Right ventricle myocardium superior (tissue), 1 donor: ENCODE measurements around the gene OLIG3. TPM values are rescaled to one million over a fixed set of nuclear protein-coding genes. Genes with fewer than 3 reads are reported as not detected.

Source experiments
- ATAC-seq: fragments of 200-7000 bp; cut with Tn5 transposase; one replicate; pipeline ENCODE4 v1.9.1; 2020; ENCODE audit warnings: mild to moderate bottlenecking; ENCODE audit not compliant: poor library complexity
- DNase-seq: peaks from one replicate; pipeline ENCODE4 v3.0.0-alpha.2; 2020
- intact Hi-C: fragments of 100-400 bp; cut with DNase I; formaldehyde crosslinking; loops from one replicate; pipeline ENCODE4 v1.11.2; 2022
- total RNA-seq: library from RNA; stranded (reverse); fragmentation: NEBNext Ultra II Directional; extraction: Animal tissue kit (Norgen Biotek cat#: 25700); gene quantifications from one replicate; pipeline ENCODE4 v1.2.1, GENCODE V29; 2021
- donor health status: DM: no; HTN: yes; CAD: no; lungs with severe emphysema.

Gene OLIG3
- total RNA-seq, 1 donor from 2014 or later: not detected

DNA sequence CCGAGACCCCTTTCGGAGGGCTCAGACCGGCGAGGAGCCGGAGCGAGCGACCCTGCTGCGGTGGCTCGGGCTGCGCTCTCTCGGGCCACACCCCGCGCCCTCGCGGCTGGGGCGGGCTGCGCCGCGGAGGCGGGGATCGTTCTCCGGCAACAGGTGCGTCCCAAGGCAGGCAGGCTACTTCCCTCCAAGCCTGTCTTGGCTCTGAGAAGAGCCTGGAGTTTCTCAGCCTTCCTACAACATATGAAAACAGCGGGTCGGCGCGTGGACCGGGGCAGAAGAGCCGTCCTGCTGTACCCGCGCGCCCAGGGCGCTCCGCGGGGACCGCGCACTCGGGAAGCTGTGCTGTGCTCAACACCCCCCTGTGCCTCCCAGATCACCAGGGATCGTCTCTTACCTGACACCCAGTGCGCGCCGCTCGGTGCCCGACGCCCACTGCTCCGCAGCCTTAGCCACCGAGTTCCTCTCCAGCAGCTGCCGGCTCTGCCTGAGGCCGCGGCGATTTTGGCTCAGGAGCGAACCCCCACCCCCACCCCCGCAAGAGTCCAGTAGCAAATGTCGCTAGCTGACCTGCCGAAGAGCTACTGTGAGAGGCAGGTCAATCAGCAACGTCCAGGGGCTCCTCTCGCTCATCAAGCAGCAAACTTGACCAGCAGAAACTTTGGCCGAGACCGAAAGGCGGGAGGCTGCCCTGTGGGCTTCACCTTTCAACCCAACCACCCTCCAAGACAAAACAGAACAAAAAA is 3.7 kb upstream of the OLIG3 start:
- intact Hi-C loops: no loop called here
- no peak for ATAC-seq
- DNase-seq: no peak

DNA sequence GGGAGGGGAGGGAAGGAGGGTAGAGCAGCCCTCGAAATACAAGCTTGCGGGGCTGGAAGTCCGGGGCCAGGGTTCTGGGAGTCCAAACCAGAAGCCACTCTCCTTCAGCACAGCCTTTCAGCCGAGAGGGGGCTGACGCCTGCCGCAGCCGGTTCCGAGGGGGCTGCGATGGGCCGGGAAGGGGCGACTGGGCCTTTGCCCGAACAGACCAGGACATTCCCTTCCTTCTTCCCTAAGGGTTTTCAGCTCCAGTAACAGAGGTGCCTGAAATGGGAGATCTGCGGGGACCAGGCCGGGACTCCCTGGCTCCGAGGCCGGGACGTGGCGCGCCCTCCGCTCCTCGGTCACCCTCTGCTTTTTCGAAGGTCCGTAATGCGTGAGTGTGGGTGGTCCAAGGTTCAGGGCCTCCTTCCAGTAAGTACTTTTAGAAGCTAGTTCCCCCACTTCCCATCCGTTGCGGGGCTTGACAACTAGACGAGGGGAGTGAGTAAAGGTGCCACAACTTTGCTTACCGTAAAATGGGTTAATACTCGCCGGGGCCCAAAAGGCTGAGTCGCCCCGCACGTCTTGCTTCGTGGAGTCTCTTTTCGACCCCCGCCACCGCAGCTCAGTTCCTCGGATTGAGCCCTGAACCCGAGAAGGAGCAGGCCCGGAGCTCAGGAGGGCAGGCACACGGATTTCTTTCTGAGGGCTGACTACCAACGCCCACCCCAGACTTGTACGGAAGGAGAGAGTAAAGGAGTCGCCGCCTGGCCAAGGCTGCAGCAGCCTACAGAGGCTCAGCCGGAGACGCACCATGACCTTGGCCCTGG is 2.9 kb upstream of the OLIG3 start:
- DNase-seq (no peak), ATAC-seq (no peak)
- intact Hi-C loops: no loop called here

DNA sequence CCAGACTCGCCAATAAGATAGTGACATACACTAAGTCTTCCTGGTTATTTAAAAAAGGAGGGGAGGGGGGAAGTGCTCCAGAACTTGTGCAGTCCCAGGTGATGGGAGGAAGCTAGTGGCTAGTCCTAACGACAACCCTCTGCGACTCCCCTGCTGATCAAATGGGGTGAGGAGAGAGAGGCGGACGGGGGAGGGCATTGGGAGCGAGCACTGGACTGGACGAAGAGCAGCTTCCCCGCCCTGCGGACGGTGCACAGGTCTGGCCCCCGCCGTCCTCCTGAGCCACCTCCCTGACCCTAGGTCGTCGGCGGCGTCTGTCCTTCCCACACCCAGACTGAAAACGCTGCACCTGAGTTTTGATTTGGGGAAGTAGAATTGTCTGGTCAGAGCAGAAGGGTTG is 2.2 kb upstream of the OLIG3 start:
- intact Hi-C loops: no loop called here
- DNase-seq: no peak
- ATAC-seq: no peak

DNA sequence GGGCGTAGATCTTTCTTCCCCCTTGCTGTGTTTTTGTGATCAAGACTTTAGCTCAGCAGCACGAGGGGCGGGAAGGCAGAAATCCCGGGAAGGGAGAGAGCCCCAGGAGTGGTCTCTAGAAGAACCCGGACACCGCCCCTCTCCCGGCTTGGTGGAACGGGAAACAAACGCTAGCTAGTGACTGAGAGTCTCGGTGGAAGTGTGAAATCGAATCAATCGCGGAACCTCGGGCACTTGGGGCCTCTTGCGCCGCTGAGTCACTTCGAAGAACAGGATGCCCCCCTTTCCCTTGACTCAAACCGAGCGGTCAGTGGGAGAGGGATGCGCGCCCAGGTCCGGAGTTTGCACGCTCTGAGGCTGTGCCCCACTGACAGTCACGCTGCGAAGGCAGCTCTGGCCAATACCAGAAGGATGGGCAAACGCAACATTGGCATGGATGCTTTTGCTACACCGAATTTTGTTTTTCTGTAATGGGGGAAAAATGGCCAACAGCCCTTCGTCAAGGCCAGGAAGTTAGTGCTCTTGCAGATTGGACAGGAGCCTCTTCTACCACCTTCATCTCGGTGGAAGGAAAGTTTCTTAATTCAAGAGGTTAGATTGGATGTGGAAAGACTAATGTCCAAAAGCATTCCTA is 1.6 kb upstream of the OLIG3 start:
- ATAC-seq (no peak), DNase-seq (no peak)
- intact Hi-C loops: no loop called here

DNA sequence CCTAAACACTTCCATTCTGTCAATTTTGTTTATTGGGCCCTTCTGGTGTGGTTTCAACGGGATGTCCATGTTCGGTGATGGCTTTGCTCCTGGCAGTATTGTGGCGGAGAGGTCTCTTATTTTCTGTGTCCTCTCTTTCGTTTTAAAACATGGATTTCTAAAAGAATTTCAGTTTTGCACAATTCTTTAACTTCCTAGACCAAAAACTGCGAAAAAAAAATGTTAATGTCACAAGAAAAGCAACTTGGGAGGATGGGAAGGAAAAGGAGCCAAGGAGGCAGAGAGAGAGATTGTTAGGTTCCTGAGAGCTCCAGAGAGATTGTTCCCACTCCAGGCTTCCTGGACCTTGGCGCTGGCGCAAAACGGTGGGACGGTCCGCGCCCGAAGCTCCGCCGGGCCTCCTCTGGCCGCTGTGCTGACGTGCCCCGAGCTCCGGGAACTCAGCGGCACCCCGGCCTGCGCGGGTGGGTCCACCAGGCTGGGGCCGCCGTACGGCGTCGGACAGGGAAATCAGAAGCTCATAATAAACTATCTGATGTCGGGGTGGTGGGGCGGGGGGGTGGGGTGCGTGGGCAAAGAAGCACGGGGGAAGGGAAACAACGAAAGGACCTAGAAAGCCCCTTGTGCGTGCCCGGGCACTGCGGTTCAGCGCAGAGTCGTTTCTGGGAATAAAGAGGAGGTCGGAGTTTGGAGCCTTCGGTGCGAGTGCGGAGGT is 951 bp upstream of the OLIG3 start:
- ATAC-seq: no peak
- intact Hi-C loops: no loop called here
- DNase-seq: no peak

DNA sequence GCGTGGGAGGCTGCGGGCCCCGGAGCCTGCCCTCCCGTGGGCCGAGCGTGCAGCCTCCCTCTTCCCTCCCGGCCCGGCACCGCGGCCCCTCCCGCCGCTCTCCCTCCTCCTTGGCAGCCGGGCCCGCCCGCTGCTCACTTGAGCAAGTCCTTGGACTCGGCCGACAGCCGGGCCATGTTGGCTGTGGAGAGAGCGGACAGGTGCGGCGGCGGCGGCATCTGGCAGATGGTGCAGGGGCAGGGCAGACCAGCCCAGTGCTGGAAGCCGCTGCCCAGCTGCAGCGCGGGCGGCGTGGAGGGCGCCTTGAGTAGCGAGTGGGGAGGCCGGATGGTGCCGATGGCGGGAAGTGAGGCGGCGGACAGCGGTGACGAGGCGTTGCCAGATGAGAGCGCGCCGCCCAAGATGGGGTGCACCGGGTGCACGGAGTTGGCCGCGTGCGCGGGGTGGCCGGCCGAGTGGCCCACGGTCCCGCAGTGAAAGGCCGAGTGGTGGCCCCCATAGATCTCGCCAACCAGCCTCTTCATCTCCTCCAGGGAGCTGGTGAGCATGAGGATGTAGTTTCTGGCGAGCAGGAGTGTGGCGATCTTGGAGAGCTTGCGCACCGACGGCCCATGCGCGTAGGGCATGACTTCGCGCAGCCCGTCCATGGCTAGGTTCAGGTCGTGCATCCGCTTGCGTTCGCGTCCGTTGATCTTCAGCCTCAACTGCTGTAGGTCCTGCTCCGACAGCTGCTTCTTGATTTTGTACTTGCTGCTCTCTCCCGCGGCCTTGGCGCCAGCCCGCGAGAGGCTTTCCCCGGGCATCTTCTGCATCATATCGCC is 766 bp downstream of the OLIG3 start:
- ATAC-seq (no peak), DNase-seq (no peak)
- intact Hi-C loops: no loop called here

DNA sequence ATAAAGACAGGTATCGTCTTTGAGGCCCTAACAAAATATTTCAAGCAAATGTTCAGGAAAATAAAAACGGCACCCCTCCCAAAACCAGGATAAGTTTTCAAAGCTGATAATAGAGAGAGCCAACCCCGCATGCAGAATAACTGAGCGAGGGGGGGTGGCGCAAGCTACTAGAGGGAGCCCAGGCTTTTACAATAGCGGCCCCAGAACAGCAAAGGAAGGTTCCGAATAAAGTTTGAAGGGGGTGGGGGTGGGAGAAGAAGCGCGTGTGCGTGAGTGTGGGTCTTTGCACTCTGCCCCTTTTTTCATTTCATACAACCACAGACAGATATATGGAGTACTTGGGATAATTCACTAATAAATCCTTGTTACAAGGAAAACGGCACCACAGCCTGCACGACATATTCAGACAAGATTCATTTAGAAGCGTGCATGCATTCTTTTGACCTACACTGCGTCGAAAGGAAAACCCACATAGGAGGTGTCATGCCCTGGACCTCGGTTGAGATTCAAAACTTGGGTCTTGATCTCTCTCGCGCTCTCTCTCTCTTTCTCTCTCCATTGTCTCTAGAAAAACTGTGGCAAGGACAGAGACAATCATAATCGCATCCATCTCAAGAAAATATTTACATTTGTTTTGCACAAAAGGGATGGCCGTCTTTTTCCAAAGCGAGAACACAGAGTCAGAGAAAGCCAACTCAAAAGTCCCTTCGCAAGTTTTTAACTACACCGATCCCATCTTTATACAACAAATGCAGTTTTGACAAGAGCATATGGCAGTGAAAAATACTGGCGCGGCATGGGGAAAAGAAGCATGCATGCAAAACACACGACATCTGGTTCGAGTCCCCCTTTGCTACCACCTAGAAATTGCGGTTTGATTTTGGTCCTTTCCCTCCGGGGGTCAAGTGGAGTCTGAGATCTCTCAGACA is 1.6 kb downstream of the OLIG3 start:
- no peak for DNase-seq
- intact Hi-C loops: no loop called here
- ATAC-seq: no peak

DNA sequence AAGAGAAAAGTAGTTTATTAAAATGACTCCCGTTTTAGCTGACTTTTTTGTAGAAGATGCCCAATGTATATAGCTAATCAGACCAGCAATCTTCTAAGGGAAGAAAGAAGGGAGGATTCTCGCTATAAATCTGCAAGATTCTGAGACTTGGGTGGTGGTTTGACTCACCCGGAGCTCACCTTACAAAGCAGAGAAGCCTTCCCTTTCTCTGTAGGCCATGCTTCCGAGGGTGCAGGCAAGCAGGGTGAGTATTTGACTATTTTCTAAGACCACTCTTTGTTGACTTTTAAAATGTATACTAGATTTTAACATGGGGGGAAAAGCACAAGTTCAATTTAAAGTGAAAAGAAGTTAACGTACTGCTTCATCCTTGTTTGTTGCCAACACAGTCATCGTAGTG is 2.7 kb downstream of the OLIG3 start:
- DNase-seq (no peak), ATAC-seq (no peak)
- intact Hi-C loops: no loop called here

DNA sequence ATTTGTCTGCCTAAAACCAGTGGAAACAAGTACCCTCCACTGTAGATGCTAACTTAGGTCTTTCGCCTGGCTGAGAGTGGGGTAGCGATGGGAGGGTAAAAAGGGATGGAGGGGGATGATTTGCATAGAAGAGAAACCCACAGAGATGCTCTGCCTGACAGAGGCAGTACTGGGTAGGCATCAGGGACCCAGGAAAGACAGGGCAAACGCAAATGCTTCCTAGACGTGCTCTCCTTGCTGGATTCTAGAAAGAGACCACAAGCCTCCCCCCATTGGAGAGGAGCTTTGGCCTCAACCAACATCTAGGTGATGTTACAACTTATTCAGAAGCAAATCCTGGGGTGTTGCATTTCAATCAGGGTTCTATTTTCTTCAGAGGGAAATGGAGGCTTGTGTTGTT is 3.2 kb downstream of the OLIG3 start:
- ATAC-seq (no peak), DNase-seq (no peak)
- intact Hi-C loops: no loop called here

DNA sequence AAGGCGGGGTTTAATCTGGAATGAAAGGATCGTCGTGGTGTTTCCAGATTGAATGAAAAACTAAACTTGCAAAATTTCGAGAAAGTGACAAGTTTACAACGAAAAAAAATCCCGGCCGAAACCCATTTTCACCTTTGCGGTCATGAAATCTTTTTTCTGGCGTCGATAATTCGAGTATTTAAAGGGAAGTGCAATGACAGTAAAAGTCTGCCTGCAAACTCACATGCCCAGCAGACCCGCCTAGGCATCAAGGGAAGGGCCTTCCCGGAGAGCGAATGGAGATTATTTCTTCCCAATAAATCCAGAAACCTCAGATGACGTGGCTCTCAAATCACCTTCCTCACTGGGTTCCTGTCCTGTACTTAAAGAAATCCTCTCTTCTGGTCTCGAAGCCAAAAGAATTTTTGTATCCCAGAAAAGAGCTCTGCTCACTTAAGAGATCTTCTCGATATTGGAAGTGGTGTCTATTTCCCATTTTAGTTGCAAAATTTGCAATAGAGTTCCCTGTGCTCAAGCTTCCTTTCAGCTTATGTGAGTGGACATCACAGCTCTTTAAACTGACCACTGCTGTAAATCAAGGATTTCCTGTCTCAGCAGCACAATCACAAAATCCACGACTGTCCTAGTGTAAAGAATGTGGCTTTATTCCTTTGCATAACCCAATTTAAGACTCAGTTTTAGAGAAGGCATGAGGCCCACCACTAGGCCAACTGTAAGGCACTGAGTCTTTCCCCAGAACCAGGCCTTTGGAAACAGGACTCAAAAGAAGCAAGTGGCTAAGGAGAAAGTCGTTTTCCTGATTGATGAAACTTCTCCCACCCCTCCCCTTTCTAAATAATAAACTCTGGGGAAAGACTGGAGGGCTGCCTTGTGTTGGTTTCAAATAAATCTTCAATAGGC is 3.9 kb downstream of the OLIG3 start:
- DNase-seq (no peak), ATAC-seq (no peak)
- intact Hi-C loops: no loop called here

DNA sequence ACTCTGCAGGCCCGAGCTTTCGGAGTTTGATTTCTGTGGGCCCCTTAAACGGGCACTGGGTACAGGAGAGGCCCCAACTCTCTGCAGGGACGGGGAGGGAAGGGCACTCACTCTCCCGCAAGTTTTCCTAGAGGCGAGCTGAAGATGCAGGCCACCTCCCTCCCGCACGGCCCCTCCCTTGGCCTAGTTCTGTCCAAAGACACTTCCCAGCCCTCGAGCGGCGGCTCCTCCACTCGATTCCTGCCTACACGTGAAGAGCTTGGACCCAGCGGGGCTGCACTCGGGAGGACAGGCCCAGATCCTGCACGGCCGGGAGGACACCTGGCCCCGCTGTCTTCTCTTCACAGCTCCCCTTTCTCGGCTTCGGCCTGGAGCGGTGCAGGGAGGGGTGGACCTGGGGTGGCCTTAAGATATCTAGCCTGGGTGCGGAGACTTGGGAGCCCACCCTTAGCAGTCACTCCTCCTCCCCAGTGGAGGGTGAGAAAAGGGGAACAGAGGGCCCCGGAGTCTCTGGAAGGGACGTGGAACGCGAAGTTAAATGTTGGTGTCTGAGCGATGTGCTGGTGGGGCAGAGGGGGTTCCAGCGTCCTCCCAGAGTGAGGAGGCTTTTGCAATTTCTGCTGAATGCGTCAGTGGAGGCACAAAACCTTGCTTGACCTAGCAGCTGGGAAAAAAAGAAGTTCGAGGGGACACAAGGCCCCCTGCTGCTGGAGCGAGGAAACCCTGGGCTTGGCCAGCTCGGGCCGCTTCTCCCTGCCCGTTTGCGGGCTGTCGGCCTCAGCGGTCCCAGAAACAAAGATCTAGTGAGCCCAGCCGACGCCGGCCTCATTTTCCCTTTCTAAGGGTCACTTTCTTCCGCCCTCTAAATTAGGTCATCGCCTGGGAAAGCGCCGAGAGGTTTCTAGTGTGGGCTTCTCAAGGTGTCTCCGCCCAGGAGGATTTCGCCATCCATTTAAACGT is 4.9 kb downstream of the OLIG3 start:
- ATAC-seq (no peak), DNase-seq (no peak)
- intact Hi-C loops: no loop called here

DNA sequence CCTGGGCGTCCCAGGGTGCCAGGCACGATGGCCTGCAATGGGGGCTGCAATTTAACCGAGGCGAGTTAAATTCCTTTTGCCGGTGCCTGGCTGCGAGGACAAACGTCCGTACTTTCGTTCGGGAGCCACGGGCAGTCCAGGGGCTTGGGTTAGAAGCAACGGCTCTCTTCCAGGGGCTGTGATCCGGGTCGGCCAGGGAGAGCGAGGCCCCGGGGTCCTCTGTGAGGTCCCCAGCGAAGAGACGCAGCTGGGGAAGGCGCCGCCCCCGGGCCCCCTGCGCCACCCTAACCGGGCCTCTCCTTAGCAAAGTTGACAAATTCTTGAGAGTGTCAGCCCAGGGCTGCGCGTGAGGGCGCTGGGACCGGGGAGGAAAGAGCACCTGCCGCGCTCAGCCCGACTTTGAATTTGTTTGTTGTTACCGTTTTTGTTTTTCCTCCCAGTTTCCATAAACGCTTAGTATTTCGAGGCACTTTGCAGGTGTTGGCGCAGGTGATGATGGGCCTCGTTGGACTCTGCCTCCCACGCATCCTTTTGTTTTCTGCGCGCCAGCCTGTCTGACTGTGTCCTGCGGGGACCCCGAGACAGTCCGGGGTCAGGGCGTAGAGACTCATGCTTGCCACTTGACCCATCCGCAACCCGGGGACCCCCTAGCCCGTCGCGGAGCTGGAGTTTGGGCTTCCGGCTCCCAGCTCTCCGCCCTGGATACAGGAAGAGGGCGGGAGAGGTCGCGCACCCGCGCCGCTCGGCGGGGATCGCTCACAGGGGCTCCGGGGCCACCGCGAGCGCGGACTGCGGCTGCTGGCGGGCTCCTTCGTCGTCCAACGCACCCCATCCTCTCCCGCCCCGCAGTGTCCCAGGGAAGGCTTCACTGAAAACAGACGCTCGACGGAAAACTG is 5.8 kb downstream of the OLIG3 start:
- ATAC-seq (no peak), DNase-seq (no peak)
- intact Hi-C loops: no loop called here

DNA sequence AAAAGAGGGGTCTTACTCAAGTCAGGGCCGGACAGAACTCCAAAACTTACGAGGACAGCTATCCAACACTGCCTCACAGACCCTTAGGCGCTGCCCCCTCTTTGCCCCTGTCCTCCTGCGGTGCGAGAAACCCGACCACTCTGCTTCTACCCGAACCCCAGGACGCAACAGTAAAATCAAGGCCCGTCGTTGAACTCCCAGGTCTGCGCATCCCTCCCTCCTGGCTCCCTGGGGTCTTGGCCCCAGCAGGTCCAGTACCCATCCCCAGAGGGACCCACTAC is 6.4 kb downstream of the OLIG3 start:
- ATAC-seq (no peak), DNase-seq (no peak)
- intact Hi-C loops: no loop called here

DNA sequence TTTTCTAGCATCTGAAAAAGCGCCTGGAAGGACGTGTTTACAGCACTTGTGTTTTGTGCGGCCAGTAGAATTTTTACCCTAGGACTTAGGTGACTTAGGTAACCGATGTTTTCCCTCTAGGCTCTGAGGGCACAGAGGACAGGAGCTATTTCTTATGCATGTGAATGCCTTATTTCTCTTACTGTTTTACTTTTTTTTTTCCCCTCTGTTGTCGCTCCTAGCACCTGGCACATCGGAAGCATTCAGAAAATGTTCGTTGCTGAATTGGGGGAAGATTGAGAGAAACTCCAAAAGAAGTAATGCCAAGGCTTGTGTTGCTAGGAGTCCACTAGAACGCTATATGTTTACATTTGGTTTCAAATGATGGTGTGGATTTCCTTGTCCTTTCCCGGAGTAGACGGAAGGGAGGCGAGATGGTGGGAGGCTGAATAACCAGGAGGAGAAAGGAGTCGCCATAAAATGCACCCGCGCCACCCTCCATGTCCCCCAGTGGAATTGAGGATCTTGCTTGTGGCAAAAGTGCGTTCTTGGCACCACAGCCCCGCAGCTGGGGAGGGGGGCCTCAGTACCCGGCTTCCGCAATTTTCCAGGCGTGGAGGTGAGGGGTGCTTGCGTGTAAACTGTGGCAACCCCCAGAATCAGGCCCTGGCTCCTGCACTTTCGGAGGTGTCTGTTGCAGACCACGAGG is 6.9 kb downstream of the OLIG3 start:
- intact Hi-C loops: no loop called here
- DNase-seq (no peak), ATAC-seq (no peak)
